ENCODE results near the gene ADISSP.

Gene ADISSP

DNA sequence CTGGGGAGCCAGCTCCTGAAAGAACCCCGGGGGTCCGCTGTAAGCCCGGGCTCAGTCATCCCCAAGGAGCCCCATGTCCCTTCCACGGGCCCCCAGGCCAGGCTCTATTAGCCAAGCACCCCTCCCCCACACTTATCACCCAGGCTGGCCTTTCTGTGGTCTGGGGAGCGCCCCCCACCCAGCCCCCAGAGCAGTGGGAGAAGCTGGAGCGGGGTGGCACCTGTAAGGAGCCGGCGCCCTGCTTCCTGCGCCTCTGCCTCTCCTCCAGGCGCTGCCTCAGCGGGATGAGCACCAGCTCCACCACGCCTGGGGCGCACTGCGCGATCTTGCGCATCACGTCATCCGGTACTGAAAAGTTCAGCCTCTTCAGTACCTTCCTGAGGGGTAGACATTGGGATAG, 11.4 kb upstream of the ADISSP start:
- no peak for DNase-seq

DNA sequence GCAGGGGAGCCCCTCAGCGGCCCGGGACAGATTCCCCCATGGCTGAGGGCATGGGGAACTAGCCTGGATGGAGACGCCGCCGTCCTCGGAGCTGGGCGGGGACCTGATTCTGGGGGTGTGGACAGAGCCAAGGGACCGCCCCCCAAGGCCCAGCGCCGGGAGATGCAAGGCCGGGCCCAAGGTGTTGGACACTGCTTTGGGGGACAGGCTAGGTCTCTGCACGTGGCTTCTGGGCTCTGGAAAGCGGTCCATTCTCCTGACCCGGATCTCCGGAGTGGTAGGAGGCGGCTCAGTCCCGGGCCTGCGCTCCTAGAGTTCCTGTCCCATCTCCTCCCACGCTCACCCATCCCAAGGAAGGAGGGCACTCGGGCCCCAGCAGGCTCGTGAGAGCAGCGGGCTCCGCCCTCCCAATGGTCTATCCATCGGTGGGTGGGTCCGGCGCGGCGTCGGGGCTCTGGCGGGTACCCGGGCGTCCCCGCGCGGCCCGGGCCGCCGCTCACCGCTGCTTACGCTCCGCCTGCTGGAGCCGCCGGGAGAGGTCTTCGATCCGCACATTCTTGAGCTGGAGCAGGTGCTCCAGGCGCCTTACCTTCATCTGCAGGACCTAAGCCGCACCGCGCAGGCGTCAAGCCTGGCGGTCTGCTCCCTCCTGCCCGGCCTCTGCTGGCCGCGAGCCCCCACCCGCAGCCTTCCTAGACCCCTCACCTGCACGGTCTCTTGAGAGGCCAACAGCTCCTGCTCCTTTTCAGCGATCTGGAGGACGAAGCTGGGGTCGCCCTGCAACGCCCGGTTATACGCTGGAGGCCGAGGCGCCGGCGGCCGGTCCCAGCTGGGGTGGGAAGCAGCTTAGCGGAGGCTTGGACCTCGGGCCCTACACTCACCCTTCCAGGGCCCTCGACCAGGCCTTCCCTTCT, 10.4 kb upstream of the ADISSP start:
- no peak for DNase-seq

DNA sequence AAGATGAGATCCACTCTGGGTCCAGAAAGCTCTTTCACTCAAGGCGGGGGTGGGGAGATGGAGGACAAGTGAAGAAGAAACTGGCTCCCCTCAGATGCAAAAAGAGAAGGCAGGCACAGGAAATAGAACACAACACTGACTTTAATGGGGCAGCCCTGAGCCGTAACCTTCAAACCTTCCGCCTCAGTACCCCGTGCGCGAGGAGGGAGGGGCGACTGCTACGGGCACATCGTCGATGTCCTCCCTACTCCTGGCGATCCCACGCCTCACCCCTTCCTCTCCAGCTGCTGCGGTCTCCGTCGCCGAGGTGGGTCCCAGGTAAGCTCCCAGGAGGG, 9.8 kb upstream of the ADISSP start:
- DNase-seq, result no peak

DNA sequence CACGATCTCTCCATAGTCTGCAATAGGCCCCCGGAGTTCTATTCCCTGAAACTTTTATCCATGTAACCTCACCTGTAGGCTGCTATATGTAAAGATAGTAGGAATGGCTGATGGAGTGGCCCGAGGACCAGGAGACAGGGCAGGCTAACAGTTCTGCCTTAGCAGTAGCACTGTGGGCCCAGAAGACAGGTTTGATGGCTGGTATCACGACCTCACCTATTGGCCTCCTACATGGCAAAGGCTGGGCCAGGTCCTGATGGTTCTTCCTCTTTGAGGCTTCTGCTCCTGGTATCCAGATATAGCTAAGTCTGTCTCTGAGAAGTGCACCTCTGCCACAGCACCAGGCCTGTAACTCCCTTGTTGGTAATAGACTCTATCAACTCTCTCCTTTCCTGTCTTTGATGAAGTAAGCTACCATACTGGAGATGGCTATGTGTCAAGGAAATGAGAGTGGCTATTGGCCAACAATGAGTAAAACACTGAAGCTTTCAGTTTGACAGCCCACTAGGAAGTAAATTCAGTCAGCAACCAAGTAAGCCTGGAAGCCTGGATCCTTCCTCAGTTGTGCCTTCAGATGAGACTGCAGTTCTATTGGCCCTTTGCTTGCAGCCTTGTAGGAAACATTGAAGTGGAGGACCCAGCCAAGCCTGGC, 8.0 kb upstream of the ADISSP start:
- no peak for DNase-seq

DNA sequence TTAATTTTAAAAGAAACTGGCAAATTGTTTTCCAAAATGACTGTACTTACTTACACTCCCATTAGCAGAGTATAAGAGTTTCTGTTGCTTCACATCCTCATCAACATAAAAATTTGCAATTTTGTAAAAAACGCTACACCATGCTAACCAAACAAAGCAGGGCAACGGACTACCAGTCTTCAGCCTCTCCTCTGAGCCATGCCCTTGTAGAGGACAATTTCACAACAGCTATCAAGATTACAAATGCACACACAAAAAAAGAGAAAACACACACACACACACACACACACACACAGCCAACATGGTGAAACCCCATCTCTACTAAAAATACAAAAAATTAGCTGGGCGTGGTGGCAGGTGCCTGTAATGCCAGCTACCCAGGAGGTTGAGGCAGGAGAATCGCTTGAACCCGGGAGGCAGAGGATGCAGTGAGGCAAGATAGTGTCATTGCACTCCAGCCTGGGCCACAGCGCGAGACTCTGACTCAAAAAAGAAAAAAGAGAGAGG, 4.1 kb upstream of the ADISSP start:
- DNase-seq, result no peak

DNA sequence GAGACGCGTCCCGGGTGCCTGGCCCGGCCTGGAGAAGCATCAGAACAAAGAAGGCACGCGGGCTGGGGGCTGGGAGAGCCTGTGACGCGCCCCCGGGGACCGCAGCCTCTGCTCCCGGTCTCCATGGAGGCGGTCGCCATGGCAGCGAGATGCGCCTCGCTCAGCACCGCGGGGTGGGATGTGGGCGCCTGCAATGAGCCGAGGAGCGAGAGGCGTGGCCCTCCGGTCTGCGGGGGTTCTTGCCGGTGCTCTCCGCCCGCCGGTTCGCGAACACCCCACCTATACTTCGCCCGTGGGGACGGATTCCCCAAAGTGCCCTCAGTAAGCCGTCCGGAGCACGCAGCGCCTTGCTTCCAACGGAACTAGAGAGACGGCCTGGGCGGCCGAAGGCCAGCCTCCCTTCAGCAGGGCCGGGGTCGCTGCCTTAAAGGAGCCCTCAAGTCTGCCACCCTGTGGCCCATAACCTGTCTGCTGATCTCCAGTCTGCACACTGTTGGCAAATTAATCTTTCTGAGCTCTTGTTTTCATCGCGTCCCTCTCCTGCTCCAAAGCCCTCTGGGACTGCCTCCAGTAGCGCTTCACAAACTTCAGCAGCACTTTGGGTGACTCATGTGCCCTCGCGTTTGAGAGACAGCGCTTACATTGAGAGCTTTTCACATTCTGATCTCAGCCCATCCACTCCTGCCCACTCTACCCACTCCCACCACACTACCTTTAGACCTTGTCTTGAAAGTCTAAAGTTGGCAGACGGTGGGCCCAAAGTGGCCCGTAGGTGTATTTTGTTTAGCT, 983 bp upstream of the ADISSP start:
- DNase-seq, result peak; percentile 42

DNA sequence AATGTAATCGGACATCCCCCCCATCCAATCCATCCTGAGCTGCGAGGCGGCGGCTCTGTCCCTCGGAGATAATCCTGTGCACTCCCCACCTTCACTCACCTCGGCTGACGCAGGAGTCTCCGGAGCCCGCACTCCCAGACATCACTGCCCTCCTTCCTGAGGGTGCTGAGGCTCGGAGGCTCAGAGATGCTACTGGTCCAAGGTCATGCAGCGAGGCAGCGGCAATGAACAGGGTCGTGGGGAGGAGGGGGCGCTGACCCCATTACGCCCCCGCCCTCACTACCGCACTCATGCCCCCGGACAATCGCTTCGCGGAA, 485 bp downstream of the ADISSP start:
- no peak for DNase-seq

DNA sequence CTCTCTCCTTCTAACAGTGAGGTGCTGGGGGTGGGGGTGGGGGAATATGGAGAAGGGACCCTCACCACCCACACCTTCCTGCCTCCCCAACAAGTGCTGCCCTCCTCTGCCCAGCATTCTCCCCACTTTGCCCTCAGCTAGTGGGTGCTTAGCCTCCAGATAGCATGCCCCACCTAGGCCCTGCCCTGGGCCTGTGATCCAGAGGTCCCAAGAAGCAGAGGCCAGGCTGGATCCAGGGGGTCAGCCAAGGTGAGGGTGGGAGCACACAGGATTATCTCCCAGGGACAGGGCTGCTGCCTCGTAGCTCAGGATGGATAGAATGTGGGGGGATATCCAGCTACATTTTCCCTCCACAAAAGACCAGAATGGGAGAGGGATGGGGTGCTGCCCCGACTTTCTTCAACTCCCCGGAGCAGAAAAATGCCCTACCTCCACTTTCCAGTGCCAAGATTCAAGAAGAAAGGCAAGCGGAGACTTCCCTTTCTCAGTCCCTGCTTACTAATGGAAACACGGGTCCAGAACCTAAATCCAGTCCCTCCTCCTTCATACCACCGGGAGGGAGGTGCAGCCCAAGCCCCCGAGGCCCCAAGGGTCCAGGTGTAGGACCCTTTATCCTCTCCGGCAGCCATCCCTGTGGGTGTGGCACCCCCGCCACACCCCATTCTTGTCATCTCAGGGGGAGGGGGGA, 987 bp downstream of the ADISSP start:
- DNase-seq, result no peak

DNA sequence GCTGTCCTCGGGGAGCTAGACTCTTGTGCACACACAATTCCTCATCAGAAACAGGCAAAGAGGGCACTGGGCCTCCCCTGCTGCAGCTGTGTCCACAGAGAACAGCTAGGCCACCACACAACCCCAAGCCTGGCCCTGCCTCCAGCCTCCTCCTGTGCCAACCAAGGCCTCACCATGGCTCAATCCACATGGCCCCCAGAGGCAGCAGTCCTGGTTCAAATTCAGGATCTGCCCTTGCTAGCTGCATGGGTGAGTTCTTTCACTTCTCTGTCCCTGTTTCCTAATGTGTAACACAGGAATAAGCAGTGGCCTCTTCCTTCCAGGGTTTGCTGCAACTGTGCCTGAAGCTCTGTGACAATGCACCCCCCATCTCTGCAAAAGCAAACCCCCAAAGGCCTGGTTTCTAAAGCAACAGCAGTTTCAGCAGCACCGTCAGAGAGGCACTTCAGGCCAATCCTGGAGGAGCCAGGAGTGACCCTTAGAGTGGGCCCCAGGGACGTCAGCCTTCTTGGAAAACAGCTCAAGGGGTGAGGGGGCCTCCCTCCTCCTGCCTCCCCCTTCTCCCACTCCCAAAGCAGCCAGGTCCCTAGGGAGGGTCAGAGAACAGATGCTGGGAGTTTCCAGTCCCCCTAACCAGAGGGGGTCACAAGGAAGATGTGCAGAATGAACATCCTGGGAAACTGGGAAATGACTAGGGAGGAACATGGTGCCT, 2.2 kb downstream of the ADISSP start:
- DNase-seq, result no peak

DNA sequence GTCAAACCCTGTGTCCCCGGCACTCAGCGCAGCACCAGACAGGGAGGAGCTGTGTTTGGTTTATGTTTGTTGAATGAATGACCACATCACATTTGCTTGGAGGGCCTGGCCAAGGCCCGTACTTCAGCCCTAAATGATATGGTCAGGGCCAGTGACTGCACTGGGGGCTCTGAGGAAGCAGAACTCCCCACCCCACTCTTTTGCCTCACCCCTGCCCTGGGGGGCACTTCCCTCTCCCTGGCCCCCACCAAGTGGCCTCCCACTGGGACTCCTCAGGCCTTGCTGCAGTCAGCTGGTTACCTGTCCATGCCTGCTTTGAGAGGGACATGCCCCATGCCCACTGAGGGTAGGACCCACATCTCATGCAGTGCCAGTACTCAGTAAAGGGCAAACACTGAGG, 2.9 kb downstream of the ADISSP start:
- DNase-seq, result no peak

DNA sequence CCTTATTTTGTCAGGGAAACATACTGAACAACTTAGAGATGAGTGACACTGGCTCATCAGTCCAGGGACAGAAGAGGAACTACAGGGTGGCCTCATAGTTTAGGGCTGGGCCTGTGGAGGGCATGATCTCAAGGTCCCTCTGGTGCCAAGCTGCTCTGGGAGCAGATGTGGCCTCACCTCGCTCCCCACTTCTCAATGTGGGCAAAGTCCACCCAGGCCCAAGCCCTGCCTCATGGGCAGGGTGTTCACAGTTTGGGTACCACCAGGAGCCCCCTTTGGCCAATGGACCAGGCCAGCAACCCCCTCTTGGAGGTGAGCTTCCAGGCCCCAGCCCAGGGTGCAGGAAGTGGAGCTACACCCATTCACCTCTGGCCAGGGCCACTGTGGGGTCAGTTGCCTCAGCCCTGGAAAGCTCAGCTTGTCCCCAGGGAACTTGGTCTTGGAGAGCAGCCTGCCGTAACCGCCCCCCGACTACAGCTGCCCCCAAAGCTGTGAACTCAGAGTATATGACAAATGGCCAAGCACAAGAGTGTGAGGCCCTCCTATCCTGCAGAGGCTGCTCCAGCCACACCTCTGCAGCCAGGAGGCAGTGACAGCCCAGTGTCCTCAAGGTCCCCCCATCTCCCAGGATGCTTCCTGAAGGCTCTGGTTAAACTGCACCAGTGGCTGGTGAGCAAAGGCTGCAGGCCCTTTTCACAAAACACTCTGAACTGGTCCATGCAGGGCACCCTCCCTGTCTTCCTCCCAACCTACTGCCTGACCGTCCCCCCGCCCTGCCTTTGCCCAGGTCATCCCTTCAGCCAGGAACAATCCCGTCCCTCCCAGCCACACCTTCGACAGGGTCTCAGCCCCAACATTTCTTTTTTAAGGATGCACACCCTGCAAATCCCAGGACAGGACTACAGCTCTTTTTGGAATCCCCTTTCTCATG, 3.6 kb downstream of the ADISSP start:
- no peak for DNase-seq

DNA sequence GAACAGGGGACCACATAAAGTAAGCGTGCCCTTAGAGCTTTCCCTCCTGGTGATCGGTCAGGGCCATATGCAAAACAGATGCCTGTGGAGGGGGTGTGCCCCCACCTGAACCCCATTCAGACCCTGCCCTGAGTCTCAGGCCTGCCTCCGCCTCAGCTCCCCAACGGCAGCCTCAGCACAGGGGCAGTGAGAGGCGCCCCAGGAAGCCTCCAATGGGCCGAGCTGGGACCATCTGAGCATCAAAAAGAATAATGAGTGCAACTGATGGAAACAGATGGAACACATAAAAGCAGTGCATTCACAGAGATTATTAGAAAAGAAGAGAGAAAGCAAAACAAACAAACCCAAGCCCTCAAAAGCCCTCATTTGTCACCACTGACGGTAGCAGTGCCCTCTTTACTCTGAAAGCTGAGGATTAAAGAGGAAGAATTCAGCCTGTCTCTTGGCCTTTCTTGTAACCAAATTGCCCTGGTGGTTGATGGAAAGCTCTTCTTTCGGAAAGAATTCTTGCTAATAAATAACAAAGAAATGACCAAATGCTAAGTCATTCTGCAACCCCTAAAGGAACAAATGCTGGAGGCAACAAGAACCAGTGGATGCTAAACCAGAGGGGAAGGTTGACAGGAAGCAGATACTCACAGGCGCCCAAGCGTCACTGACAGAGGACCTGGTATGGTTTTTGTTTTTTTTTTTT, 6.8 kb downstream of the ADISSP start:
- no peak for DNase-seq

DNA sequence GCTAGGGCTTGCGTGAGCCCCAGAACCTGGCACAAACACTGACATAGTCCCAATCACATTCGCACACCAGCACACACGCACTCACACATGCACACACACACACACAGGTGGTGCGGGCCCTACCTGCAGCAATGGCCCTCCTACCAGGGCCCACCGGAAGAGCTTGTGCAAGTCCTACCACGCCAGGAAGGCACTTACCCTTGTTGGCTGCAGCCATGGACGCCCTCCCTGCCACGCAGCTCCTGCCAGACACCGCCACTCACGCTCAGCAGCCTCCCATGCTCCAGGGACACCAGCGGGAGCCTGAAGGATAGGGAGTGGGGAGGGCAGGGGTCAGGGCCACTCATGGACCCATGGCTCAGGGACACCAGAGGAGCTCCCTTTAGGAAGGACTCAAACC, 7.7 kb downstream of the ADISSP start:
- DNase-seq, result no peak

DNA sequence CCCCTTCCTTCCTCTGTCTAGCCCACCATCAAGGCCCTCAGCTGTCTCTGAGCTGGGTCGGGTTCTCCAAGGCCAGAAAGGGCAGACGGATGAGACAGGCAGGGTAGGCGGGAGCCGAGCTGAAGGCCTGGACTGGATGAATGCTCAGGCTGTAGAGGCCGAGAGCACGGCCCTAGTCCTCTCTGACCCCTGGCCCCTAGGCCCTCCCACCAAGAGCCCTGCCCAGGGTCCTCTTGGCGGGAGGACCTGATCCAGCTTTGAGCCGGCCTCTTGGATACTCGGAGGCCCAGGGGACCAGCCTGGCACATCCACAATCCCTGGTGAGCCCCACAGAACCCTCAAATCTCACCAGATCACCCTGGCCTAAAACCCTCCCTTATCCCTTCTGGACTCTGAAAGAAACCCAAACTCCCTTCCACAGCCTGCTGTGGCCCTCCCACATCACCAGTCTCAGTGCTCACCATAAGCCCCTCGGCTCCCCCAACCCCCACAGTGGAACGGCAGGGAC, 8.2 kb downstream of the ADISSP start:
- no peak for DNase-seq

DNA sequence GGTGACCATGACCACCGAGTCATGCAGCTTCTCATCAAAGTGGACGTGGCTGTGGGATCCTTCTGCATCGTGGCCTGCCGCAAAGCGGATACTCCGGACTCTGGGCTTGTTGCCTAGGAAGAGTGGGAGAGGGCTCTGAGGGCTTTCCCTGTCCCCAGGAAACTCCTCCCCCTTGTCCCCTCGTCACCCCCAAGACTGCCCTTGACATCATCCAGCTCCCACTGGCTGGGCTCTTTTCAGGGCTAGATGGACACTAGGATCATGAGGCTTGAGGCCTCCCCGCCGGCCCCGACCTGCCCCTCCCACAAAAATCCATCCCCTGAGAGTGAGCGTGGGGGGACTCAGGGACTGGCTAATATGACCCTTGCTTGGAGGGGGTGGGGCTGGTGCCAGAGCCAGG, 9.0 kb downstream of the ADISSP start:
- DNase-seq, result no peak

DNA sequence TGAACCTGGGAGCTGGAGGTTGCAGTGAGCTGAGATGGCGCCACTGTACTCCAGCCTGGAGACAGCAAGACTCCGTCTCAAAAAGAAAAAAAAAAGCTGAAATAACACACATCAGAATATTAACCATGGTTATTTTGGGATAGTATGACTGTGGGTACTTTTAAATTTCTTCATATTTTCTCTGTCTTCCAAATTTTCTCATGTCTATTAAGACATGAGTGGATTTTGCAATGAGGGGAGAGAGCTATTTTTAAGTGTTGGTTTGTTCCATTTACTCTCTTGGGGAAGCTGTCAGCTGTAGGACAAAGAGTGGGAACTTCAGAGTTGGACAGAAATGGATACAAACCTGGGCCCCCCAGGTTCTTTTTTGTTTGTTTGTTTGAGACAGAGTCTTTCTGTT, 10.3 kb downstream of the ADISSP start:
- DNase-seq, result no peak

DNA sequence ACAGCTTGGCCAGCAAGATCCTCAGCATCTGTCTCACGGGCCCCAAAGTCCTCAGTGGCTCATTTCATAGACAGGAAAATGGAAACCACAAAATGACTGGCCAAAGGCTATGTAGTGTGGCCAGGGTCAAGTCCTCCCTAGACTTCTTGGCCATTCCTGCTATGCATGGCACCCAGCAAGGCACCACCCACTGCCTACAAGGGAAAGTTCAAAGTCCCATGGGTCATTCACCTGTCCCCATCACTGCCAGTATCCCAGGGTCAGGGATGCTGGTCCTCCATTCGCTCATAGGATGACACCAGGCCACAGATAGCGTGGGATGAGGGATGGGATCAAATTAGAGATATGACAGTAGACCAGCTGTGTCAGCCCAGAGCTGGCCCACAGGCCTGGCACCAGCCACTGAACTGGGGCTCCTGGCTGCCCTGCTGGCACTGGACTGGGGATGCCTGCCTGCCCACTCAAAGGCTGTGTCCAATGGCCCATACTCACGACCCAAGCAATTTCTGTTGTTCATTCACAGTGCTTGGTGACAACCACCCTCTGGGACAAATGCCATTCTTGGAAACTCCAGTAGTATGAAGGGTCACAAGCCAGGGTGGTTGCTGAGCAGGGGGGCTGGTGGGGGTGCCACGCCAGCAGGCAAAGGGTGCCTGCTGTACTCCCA, 11.6 kb downstream of the ADISSP start:
- no peak for DNase-seq

DNA sequence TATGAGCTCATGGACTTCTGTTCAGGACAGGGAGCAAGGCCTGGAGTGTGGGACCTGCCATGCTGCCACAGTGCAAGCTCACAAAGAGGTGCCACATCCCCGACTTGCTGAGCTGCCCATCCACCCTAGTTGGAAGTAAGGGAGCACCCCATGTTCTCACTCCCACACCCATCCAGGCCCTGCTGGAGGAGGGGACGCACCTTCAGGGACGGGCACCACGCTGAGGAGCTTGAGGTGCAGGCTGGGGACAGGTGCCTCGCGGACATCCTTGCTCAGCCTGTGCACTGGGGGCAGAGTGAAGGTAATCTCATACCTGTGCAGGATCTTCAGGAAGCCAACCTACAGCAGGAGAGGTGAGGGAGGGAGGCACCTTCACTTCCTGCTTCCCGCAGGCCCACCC, 12.3 kb downstream of the ADISSP start:
- DNase-seq, result no peak

DNA sequence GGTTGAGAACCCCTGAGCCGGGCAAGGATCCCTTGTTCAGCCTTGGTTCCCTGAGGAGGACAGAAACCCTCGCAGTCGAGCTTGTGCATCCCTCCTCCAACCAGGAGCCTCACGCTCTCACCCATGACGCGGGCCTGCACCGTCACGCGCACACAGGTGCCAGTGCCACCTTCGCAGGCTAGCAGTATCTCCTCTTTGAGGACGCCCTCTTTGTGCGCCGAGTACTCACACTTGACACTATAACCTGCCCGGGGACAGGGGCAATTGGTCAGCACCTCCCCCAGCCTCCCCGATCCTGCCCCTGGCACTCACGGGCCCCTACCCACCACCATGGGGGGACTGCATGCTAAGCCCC, 13.3 kb downstream of the ADISSP start:
- DNase-seq, result no peak
